ENCODE data around the gene MYBPC1. TPM values are rescaled to one million over a fixed set of nuclear protein-coding genes. Genes with fewer than 3 reads are reported as not detected.

Gene MYBPC1
- total RNA-seq, 1 experiment from 2014 or later = not detected

GRCh38 chr12:101564912-101565311, 29.9 kb upstream of the MYBPC1 start:
- no peak overlapping the region for H4K91ac ChIP-seq (ENCODE audit: insufficient read length, low read depth, low read length)
- H3K4me1 ChIP-seq (ENCODE audit: insufficient read depth, low read length) = peaks cover 17% of the 10 kb centered on the region; the same call in 1 of the 2 replicates
- no peaks in the 10 kb centered on the region for H4K20me1 ChIP-seq (ENCODE audit: control insufficient read depth, insufficient read depth, insufficient read length)
- no peak overlapping the region for H3T11ph ChIP-seq (ENCODE audit: low read length)
- H2BK120ac ChIP-seq (ENCODE audit: low read depth, low read length, poor library complexity, severe bottlenecking) = no peak overlapping the region
- Mint-ChIP-seq H3K4me1 (peaks cover 45 to 48% of the 10 kb centered on the region in 2 experiments), H3K9me3 (no peaks in the 10 kb centered on the region), H3K27ac (no peak overlapping the region), H3K27me3 (ENCODE audit: low read depth) (no peaks in the 10 kb centered on the region), H3K4me3 (no peak overlapping the region), H3K36me3 (ENCODE audit: insufficient read depth in 1 of 3, low read depth in 3 of 3) (peaks cover 0 to 4% (median 0%) of the 10 kb centered on the region in 3 experiments; a peak in 1 of 7 replicates)
- H3K23ac ChIP-seq (ENCODE audit: insufficient read length, low read depth, low read length) = no peak overlapping the region
- H3K27ac ChIP-seq (ENCODE audit: insufficient read length, low read depth, low read length) = no peak overlapping the region
- no peak overlapping the region for H4K5ac ChIP-seq (ENCODE audit: insufficient read length, low read depth, low read length)
- H2BK12ac ChIP-seq (ENCODE audit: insufficient read length, low read depth, low read length) = no peak overlapping the region
- no peak overlapping the region for H3K4ac ChIP-seq (ENCODE audit: low read depth, low read length)
- H2BK5ac ChIP-seq (ENCODE audit: insufficient read length, low read length) = no peak overlapping the region
- no peak overlapping the region for H3K14ac ChIP-seq (ENCODE audit: insufficient read depth, low read length)
- no peak overlapping the region for H2BK20ac ChIP-seq (ENCODE audit: low read depth, low read length, poor library complexity, severe bottlenecking)
- no peaks in the 10 kb centered on the region for H3K27me3 ChIP-seq (ENCODE audit: insufficient read depth, low read length)
- H3K9ac ChIP-seq (ENCODE audit: extremely low read depth, insufficient read length, low read length) = no peak overlapping the region
- no peak overlapping the region for H2AFZ ChIP-seq (ENCODE audit: low read length)
- no peaks in the 10 kb centered on the region for H3K9me3 ChIP-seq (ENCODE audit: control insufficient read depth, low read depth, low read length)
- WGBS (ENCODE audit: extremely low coverage, insufficient read length, low lambda C conversion rate) = no CpG with 5 or more reads among the region's 2 CpGs
- no peak overlapping the region for H3K18ac ChIP-seq (ENCODE audit: insufficient read length, low read depth, low read length)
- H2AK5ac ChIP-seq (ENCODE audit: insufficient read length, low read length) = no peak overlapping the region
- TF ChIP-seq CTCF (conservative IDR thresholded peaks at IDR 0.05) = no peak
- H3K23me2 ChIP-seq (ENCODE audit: insufficient read length, low read depth, low read length, poor library complexity, severe bottlenecking) = no peaks in the 10 kb centered on the region
- no peak overlapping the region for H3K4me2 ChIP-seq (ENCODE audit: insufficient read depth, insufficient read length, low read length)
- H4K8ac ChIP-seq (replicated peaks; ENCODE audit: insufficient read length, low read depth, low read length) = no peak overlapping the region
- H3K56ac ChIP-seq (ENCODE audit: insufficient read length, low read depth, low read length) = no peak overlapping the region
- H3K79me1 ChIP-seq (ENCODE audit: insufficient read depth, low read depth, low read length, poor library complexity, severe bottlenecking) = no peaks in the 10 kb centered on the region
- H2BK15ac ChIP-seq (ENCODE audit: low read depth, low read length) = no peak overlapping the region
- H3K79me2 ChIP-seq (ENCODE audit: insufficient read depth, low read length) = no peaks in the 10 kb centered on the region
- peak; percentile 45 for DNase-seq
